ENCODE measurements around the gene ABHD1.
"Not testable (repeated sequence)": the region's sequence is repeated elsewhere in the genome, so short reads cannot be mapped to it uniquely, and the experiment has no call there.

The ABHD1 gene

DNA sequence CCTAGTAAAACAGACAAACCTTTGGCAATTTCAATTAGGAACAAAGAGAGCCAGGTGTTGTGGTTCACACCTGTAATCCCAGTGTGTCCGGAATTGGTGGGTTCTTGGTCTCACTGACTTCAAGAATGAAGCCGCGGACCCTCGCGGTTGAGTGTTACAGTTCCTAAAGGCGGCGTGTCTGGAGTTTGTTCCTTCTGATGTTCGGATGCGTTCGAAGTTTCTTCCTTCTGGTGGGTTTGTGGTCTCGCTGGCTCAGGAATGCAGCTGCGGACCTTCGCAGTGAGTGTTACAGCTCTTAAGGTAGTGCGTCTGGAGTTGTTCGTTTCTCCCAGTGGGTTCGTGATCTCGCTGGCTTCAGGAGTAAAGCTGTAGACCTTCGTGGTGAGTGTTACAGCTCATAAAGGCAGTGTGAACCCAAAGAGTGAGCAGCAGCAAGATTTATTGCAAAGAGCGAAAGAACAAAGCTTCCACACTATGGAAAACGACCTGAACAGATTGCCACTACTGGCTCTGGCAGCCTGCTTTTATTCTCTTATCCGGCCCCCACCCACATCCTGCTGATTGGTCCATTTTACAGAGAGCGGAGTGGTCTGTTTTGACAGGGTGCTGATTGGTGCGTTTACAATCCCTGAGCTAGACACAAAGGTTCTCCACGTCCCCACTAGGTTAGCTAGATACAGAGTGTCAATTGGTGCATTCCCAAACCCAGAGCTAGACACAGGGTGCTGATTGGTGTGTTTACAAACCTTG lies 12.8 kb upstream of the ABHD1 start:
- DNase-seq = not testable (repeated sequence)

DNA sequence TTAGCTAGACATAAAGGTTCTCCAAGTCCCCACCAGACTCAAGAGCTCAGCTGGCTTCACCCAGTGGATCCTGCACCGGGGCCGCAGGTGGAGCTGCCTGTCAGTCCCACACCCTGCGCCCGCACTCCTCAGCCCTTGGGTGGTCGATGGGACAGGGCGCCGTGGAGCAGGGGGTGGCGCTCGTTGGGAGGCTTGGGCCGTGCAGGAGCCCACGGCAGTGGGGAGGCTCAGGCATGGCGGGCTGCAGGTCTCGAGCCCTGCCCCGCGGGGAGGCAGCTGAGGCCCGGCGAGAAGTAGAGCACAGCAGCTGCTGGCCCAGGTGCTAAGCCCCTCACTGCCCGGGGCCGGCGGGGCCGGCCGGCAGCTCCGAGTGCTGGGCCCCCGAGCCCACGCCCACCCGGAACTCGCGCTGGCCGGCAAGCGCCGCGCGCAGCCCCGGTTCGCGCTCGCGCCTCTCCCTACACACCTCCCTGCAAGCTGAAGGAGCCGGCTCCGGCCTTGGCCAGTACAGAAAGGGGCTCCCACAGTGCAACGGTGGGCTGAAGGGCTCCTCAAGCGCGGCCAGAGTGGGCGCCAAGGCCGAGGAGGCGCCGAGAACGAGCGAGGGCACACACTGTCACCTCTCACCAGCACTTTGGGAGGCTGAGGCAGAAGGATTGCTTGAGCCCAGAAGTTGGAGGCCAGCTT lies 12.1 kb upstream of the ABHD1 start:
- not testable (repeated sequence) for DNase-seq

DNA sequence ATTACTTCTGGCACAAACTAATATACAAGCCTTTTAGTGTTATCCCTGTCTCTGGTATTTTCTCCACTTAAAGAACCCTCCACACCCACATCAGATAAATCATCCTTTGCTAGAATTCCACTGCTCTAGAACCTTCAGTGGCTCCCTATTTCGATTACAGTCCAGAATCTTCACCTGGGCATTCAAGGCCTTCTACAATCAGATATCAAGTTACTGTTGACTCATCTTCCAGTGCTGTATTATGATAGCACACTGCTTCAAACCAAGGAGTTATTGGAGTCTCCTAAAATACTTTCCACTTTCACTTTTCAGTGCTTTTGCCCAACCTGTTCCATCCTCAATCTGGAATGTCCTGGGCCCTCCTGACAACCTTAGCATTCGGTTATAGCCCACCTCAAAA lies 8.1 kb upstream of the ABHD1 start:
- no peak for DNase-seq

DNA sequence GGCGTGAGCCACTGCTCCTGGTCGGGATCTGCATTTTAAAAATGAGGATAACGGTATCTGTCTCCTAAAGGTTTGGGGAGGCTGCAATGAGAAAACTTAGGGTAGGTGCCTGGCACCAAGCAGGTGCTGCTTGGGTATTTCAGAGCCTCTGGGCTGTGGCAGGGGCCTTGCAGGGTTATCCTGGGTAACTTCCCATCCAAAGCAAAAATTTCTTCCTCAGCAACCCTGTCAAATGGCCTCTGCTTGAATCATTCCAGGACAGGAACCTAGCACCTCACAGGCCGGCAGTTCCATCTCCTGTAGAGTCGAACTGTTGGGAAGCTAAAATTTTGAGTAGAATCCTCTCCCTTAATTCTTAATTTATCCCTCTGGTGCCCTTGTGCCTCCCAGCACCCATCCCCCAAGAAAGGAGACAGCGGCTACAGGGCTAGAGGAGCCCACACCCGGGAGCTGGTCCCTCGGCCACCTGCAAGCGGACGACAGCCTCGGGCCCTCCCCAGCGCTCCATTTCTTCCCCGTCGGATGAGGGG lies 5.6 kb upstream of the ABHD1 start:
- DNase-seq = no peak

DNA sequence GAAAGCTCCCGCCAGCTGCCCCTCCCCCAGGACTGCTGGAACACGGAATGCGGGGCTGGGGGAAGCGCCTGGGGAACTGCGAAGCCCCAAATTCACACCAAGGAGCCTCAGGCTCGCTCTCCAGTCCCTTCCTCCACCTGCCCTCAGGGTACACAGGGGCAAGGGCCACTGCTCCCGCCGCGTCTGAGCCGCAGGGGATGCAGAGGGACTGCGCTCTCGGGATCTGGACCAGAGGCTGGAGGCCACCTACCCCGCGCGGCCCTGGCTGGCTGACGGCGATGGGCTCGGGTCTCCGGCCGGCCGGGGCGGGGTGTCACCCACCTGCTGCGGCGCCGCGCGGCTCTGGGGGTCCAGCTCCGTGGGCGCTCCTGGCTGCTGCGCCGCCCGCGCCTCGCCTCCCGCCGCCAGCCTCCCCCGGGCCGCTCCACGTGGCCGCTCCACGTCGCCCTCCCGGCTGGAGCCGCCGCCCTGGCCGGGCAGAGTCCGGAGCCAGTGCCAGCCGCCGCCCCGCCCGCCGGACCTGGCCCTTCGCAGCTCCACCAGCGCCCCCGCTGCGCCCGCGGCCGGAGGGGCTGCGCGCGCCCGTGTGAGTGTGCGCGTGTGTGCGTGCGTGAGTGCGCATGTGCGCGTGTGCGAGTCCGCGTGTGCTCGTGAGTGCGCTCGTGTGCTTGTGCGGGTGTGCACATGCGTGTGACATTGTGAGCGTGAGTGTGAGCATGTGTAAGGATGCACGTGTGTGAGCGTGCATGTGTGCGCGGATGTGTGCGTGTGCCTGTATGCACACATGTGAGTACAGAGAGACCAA lies 4.9 kb upstream of the ABHD1 start, which contains the start of gene CGREF1:
Gene CGREF1 (minus strand): TSS at position 604 of the 805 bp plus-strand sequence. CDS start 14,762 bp downstream, outside the sequence.
- no peak for DNase-seq

DNA sequence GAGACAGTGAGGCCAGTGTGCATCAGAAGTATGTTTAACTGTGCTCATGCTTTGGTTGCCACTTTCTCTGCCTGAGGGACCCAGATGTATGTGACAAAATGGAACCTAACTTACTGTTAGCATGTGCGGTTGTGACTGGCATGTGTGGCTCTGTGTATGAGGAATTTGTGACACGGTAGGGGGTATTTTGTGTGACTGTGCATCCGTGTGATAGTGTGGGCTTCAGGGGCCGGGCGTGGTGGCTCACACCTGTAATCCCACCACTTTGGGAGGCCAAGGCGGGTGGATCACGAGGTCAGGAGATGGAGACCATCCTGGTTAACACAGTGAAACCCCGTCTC lies 4.3 kb upstream of the ABHD1 start:
- DNase-seq = not testable (repeated sequence)

DNA sequence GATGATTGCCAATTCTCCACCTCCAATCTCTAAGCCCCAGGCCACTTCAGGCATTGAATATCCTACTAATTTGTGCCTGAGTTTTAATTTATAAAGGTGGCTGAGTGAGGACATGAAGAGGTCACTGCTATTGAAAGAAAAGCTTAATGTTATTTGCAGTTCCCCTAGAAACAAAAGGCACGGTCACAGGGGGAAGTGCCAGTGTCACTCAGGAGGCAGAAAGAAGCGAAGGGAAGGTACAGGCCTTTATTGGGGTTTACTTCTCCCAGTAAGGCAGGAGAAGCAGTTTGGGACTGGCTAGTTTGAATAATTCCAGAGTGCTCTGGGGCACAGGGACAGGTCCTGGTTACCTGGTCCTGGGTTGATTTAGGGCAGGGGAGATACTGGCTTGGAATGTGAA lies 1.7 kb upstream of the ABHD1 start:
- DNase-seq = no peak

DNA sequence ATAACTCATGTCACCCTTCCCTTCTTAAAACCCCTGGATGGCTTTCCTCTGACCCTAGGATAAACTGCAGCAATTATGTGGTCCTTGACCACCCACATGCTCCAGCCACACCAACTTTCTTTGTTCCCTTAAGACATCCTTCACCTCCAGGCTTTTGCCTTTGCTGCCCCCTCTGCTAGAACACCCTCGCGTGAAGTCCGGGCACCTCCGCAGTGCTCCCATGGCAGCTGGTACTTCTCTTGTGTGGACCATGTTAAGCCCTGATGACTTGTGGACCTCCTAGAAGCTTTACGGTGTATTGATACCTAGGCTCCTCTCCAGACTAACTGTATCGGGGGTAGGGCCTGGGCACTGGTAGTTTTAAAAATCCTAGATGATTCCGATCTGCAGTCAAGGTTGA lies 824 bp upstream of the ABHD1 start:
- no peak for DNase-seq

DNA sequence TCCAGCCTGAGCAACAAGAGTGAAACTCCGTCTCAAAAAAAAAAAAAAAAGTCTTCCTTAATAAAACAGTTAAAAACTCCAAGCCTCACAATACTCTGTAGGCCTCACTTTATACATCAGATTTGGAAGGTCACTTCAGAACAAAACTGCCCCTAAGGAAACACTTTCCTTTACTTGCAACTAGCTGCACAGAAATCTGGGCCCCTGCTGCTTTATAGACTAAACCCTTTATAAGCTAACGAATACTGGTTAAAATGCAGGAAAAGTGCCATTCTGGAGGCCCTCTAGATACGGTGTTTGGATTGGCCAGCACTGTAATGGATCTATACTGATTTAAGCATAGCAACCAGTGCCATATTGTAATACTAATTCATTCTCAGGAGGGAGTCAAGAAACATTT lies 1.5 kb downstream of the ABHD1 start:
- no peak for DNase-seq

DNA sequence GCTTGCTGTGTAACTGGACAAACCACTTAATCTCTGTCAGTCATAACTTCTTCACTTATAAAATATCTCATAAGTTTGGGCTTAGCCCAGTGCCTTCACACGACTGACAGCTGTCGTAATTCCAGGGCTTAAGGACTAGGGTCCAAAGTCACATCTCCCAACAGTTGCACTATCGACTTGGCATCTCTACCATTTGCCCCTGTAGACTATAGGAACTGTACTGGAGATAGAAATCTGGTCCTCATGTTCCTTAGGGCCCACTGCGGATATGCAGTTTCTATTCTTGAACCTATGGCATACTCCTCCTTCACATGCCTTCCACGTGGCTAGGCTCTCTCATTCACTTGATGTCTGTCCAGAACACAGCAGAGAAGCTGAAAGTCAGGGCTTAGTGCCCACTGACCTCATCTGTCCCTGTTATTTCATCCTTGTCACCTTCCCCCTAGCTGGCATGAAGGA lies 2.7 kb downstream of the ABHD1 start:
- DNase-seq = no peak

DNA sequence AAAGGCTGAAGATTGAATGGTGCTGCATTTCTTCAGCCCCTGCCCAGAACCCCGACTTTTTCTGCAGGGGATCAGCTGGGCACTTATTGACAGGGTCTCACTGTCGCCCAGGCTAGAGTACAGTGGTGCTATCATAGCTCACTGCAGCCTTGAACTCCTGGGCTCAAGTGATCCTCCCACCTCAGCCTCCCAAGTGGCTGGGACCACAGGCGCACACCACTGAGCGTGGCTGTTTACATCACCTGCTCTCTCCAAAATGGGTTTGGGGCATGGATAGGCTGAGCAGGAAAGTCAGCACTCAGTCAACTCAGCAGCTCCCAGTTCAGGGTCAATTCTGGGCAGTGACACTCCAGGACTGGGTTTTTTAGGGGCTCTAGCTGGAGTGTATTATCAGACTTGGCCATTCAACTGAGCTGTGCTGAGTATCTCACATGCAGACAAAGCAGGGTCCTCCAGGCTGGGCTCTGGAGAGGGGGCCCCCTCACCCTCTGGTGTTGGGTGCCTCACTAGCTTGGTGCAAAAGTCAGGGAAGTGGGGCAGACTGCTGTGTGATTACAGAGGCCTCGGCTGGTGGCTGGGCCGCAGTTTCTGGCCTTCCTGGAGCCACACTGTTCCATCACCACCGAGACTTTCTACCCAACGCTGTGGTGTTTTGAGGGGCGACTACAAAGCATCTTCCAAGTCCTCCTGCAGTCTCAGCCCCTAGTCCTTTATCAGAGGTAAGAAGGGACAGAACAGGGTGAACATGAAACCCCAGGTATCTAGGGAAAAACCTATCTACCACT lies 4.5 kb downstream of the ABHD1 start:
- no peak for DNase-seq

DNA sequence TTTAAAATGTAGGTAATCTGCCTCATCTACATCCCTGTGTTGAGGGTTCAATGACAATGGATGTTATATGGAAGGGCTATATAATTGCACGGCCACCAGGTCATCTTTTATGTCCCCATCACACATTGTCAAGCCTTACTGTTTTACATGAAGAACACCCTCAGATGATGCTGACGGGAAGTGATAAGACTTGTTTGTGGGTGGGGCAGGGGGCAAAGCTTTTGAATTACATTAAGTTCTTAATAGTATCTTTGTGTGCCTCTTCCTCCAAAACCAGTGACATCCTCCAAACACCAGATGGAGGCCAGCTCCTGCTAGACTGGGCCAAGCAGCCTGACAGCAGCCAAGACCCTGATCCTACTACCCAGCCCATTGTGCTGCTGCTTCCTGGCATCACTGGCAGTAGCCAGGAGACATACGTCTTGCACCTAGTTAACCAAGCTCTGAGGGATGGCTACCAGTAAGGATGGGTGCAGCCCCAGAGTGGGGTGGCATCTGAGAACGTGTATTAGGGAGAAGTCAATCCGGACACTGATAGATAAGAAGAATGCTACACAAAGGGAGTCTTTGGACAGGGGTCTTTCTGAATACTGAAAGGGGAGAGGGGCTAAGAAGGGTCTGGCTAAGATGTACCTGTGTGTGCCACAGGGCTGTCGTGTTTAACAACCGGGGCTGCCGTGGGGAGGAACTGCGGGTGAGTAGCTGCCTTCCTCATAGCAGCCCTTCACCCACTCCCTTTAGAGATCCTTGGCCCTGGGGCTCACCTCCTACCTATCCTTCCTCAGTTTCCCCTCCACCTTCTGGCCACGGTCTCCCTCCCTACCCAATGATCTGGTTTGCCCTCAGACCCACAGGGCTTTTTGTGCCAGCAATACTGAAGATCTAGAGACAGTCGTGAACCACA lies 5.3 kb downstream of the ABHD1 start:
- DNase-seq = no peak

DNA sequence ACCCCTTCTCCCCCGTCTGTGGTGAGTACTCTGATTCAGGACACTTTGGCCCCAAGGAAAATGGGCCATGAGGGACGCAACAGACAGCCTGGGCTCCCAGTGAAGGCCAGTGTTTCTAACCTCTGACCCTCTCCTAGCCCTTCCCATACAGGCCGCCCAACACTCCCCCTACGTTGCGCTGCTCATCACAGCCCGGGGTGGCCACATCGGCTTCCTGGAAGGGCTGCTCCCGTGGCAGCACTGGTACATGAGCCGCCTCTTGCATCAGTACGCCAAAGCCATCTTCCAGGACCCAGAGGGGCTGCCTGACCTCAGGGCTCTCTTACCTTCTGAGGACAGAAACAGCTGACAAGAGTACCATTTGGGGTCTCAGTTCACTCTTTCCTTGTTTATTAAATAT lies 6.8 kb downstream of the ABHD1 start:
- DNase-seq = no peak

DNA sequence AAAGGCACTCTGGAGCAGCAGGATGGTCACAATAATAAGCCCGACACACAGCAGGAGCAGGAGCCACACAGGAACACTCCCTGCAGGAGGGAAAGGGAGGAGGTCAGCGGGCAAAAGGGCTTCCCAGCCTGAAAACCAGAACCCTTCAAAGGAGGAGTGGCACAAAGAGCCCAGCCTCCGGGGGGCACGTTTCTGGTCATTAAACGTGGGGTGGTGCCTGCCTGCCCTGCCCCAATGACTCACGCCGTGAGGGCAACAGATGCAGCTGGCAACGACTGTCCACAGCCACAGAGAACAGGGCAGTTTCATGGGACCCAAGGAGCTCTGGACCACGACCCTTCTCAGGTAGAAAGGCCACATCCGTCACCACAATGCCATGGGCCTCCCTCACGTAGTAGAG lies 7.8 kb downstream of the ABHD1 start:
- no peak for DNase-seq

DNA sequence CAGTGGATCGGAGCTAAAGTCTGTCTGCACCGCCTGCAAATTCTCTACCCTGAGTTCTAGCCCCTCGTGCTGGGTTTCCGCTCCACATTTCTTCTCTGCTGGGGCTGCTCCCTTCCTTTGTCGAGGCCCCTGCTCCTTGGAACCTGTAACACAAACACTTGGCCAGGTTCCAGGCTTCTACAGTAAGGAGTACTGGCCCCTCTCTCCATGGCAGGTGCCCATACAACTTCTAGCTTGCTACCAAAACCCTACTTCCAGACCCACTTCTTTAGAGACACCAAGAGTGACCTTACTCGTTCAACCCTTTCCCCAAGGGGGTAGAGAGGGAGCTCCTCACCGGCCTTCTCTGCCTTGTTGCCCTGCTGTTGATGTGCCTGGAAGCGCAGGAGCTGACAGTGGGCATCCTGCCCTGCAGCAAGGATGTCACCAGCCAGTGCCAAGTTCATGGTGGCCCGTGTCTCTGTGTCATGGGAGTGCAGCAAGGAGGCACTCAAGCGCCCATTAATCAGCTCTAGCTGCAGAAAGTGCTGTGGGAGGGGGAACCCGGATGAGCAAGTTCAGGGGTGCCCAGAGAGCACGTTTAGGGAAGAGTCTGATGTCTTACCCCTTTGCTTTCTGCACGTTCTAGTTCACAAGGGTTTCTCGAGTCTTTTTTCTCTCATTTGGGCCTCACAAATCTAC lies 9.7 kb downstream of the ABHD1 start:
- no peak for DNase-seq

DNA sequence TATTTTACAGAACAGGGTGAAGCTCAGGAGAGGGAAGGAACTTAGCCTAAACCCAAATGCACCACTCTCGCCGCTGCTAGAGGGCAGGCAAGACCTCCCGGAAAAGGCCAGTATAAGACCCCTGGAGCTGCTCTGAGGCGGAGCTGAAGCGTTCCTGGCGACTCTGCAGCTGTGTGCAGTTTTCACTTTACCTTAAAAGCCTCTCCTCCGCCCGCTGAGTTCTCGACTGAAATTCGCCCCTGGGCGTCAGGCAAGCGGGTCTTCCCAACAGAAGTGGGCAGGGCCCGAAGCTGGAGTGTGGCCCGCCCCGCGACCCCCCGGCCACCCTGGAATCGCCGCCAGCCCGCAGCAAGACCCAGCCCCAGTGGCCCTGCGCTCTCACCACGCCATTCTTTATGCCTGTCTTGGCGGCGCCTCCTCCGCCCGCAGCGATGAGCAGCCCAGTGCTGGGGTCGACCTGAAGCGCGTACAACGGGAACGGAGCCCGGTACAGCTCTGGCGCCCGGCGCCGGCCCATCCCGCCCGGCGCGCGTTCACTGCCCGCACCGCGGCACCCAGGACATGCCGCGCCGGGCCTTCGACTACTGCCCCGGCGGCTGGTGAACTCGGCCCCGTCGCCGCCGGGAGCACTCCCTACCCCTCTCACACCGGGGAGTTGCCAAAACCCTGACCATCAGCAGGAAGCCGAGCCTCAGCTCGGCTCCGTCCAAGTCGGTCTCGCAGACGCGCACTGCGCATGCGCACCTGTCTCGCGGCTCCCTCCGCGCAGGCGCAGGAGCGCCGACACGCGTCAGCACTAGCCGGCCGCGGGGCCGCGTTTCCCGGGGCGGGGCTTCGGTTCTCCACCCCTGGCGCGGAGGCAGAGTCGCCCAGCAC lies 10.5 kb downstream of the ABHD1 start, which contains the start of gene PREB:
Gene PREB (minus strand): TSS at position 732 of the 876 bp plus-strand sequence. CDS start 215 bp downstream, at position 517.
- peak; percentile 92 for DNase-seq

DNA sequence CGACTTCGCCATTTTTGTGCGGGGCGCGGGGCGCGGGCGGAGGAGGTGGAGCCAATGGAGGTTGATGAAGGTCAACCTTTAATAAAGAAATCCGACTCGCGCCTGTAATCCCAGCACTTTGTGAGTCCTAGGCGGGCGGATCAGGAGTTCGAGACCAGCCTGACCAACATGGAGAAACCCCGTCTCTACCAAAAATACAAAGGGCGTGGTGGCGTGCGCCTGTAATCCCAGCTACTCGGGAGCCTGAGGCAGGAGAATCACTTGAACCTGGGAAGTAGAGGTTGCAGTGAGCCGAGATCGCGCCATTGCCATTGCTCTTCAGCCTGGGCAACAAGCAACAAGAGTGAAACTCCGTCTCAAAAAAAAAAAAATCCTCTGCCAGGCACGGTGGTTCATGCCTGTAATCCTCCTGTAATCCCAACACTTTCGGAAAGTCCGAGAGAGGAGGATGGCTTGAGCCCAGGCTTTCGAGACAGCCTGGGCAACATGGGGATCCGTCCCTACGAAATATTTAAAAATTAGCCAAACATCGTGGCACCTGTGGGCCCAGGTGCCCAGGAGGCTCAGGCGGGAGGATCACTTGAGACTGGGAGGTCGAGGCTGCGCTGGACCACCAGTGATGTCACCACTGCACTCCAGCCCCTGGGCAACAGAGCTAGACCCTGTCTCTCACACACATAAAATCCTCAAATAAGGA lies 11.3 kb downstream of the ABHD1 start:
- no peak for DNase-seq

DNA sequence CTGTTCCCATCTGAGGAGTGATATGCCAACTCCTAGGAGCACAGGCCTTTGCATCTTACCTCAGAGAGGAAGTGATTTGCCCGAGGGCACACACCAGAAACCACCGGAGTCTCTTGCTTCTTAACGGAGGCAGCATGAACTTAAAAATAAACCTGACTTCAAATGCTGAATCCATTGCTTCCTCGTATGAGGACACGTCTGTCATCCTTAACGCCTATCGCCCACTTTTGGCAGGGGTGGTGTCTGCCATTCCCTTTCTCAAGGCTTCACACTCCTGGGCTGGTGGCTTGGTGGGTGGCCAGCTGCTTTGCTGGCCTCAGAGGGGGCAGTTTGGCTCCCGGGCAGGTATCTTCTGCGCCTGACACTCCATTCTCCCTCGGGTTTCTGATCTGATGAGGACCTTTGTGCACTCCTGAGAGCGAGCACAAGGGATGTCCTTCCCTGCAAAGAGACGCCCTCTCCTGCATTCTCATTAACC lies 11.9 kb downstream of the ABHD1 start:
- no peak for DNase-seq

DNA sequence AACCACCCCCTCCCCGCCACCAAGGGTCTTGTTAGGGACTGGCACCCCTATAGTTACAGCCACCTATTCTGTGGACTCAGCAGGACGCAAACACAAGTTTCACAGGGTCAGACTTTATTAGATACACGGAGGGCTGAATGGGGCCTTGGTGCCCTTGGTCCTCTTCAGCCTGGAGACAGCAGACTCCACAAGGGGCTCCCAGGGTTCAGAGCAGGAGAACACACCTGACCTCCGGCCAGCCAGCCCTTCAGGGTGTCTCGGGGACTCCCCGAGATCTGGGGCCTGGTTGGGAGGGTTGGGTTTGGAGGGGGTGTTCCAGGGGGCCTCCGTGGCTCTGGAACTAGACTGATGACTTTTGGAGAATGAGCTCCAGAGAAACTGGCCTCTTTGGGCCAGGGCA lies 13.1 kb downstream of the ABHD1 start:
- no peak for DNase-seq

Measured in fibroblast of skin of back (primary cell).